ENCODE data around the gene PBXIP1. TPM values are rescaled to one million over a fixed set of nuclear protein-coding genes. Genes with fewer than 3 reads are reported as not detected.
A peak's percentile ranks its signal among the peaks of the same experiment; 100 is the strongest.

Gene PBXIP1
- total and polyA plus RNA-seq, 2 of the 13 experiments (the other 11 are each of a cell fraction or from before 2014, with no cell fraction given) = 16.3 to 31.9 TPM

DNA sequence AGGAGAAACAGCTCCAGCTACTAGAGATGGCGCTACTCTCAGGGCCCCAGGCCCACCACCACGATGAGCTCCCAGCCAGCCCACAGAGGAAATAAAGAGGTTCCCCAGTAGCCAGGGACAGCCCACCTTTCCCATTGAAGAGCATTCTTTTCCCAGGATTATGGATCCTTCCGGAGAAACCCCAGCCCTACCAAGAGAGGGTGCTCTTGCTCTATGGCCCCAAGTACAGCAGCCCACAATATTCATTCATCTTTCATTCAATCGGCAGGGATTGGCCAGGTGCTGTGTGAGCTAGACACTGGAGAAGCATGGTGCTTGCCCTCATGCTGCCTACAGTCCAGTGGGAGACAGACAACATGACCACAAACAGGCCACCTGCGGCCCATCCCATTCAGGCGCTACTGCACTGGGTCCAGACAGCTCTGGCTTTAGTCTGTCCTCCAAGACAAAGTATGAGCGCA lies 49.2 kb downstream of the PBXIP1 start (continued):
- TF ChIP-seq, protein P1, sequence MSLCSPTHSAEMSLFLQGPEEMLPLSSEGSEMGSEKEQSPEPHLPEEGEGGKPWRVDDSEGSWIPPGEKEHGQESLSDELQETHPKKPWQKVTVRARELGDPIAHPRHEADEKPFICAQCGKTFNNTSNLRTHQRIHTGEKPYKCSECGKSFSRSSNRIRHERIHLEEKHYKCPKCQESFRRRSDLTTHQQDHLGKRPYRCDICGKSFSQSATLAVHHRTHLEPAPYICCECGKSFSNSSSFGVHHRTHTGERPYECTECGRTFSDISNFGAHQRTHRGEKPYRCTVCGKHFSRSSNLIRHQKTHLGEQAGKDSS (CRISPR knock-in tag; IDR thresholded peaks at IDR 0.05; ENCODE audit: borderline replicate concordance, low read depth) = no peak
- TF ChIP-seq NR1H2 (CRISPR knock-in tag; IDR thresholded peaks at IDR 0.05; ENCODE audit: borderline replicate concordance, low read depth) (no peak), ZNF703 (CRISPR knock-in tag; IDR thresholded peaks at IDR 0.05; ENCODE audit: borderline replicate concordance) (no peak), GPN1 (CRISPR knock-in tag; IDR thresholded peaks at IDR 0.05; ENCODE audit: borderline replicate concordance) (no peak), ZNF136 (CRISPR knock-in tag; IDR thresholded peaks at IDR 0.05; ENCODE audit: low read depth) (no peak), KAT8 (CRISPR knock-in tag; IDR thresholded peaks at IDR 0.05) (no peak), HES4 (CRISPR knock-in tag; IDR thresholded peaks at IDR 0.05; ENCODE audit: borderline replicate concordance) (no peak), STAG1 (CRISPR knock-in tag; IDR thresholded peaks at IDR 0.05) (peak; percentile 94), SMC3 (IDR thresholded peaks at IDR 0.05; ENCODE audit: low read length) (peak; percentile 95), ZNF724P (CRISPR knock-in tag; IDR thresholded peaks at IDR 0.05; ENCODE audit: borderline replicate concordance) (no peak), ZC3H4 (CRISPR knock-in tag; IDR thresholded peaks at IDR 0.05; ENCODE audit: borderline replicate concordance) (no peak), ZNF614 (CRISPR knock-in tag; IDR thresholded peaks at IDR 0.05; ENCODE audit: borderline replicate concordance) (no peak), SP140L (CRISPR knock-in tag; IDR thresholded peaks at IDR 0.05; ENCODE audit: borderline replicate concordance) (no peak), ZFP90 (CRISPR knock-in tag; IDR thresholded peaks at IDR 0.05; ENCODE audit: borderline replicate concordance) (no peak), SIN3A (IDR thresholded peaks at IDR 0.05; ENCODE audit: borderline replicate concordance, low read depth, low read length) (no peak), ZNF20 (CRISPR knock-in tag; IDR thresholded peaks at IDR 0.05) (no peak), ZNF660 (CRISPR knock-in tag; IDR thresholded peaks at IDR 0.05; ENCODE audit: borderline replicate concordance, low read depth) (no peak), FOXK1 (CRISPR knock-in tag; IDR thresholded peaks at IDR 0.05; ENCODE audit: borderline replicate concordance, low read depth) (no peak), MAFG (CRISPR knock-in tag; IDR thresholded peaks at IDR 0.05) (no peak), ATF7-NPFF (CRISPR knock-in tag; IDR thresholded peaks at IDR 0.05; ENCODE audit: low read depth) (no peak)
- TF ChIP-seq, protein P2, sequence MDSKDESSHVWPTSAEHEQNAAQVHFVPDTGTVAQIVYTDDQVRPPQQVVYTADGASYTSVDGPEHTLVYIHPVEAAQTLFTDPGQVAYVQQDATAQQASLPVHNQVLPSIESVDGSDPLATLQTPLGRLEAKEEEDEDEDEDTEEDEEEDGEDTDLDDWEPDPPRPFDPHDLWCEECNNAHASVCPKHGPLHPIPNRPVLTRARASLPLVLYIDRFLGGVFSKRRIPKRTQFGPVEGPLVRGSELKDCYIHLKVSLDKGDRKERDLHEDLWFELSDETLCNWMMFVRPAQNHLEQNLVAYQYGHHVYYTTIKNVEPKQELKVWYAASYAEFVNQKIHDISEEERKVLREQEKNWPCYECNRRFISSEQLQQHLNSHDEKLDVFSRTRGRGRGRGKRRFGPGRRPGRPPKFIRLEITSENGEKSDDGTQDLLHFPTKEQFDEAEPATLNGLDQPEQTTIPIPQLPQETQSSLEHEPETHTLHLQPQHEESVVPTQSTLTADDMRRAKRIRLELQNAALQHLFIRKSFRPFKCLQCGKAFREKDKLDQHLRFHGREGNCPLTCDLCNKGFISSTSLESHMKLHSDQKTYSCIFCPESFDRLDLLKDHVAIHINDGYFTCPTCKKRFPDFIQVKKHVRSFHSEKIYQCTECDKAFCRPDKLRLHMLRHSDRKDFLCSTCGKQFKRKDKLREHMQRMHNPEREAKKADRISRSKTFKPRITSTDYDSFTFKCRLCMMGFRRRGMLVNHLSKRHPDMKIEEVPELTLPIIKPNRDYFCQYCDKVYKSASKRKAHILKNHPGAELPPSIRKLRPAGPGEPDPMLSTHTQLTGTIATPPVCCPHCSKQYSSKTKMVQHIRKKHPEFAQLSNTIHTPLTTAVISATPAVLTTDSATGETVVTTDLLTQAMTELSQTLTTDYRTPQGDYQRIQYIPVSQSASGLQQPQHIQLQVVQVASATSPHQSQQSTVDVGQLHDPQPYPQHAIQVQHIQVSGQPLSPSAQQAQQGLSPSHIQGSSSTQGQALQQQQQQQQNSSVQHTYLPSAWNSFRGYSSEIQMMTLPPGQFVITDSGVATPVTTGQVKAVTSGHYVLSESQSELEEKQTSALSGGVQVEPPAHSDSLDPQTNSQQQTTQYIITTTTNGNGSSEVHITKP (CRISPR knock-in tag; IDR thresholded peaks at IDR 0.05; ENCODE audit: low read depth) = peak; percentile 76; the same call in 1 of the 2 replicates
- TF ChIP-seq, protein P3, sequence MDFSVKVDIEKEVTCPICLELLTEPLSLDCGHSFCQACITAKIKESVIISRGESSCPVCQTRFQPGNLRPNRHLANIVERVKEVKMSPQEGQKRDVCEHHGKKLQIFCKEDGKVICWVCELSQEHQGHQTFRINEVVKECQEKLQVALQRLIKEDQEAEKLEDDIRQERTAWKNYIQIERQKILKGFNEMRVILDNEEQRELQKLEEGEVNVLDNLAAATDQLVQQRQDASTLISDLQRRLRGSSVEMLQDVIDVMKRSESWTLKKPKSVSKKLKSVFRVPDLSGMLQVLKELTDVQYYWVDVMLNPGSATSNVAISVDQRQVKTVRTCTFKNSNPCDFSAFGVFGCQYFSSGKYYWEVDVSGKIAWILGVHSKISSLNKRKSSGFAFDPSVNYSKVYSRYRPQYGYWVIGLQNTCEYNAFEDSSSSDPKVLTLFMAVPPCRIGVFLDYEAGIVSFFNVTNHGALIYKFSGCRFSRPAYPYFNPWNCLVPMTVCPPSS (IDR thresholded peaks at IDR 0.05) = no peak
- TF ChIP-seq, protein P4, sequence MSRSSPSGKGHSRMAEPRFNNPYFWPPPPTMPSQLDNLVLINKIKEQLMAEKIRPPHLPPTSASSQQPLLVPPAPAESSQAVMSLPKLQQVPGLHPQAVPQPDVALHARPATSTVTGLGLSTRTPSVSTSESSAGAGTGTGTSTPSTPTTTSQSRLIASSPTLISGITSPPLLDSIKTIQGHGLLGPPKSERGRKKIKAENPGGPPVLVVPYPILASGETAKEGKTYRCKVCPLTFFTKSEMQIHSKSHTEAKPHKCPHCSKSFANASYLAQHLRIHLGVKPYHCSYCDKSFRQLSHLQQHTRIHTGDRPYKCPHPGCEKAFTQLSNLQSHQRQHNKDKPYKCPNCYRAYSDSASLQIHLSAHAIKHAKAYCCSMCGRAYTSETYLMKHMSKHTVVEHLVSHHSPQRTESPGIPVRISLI (CRISPR knock-in tag; IDR thresholded peaks at IDR 0.05; ENCODE audit: borderline replicate concordance) = peak; percentile 16; the same call in 1 of the 2 replicates
- TF ChIP-seq, protein P5, sequence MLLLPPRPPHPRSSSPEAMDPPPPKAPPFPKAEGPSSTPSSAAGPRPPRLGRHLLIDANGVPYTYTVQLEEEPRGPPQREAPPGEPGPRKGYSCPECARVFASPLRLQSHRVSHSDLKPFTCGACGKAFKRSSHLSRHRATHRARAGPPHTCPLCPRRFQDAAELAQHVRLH (CRISPR knock-in tag; IDR thresholded peaks at IDR 0.05; ENCODE audit: borderline replicate concordance, low read depth) = no peak
